Activated CD4-positive, alpha-beta T cell treated with anti-CD3 and anti-CD28 coated beads, Interleukin-2, amount 50 U/mL, for 1 hour (primary cell): ENCODE data around the gene SBK3.
"Not testable (repeated sequence)": the region's sequence is repeated elsewhere in the genome, so short reads cannot be mapped to it uniquely, and the experiment has no call there.

Experiments used
- DNase-seq: peaks from one replicate; pipeline ENCODE4 v3.0.0-alpha.2; 2020

The SBK3 gene

GRCh38 chr19:55573929-55574328, 28.6 kb upstream of the SBK3 start:
- not testable (repeated sequence) for DNase-seq

- not testable (repeated sequence) for DNase-seq
Measured at GRCh38 chr19:55569477-55569876, 24.1 kb upstream of the SBK3 start.

GRCh38 chr19:55567708-55568328, 22.5 kb upstream of the SBK3 start:
- DNase-seq: no peak

GRCh38 chr19:55566823-55567222, 21.5 kb upstream of the SBK3 start:
- DNase-seq: no peak

GRCh38 chr19:55563261-55563690, 17.9 kb upstream of the SBK3 start:
- DNase-seq: no peak

GRCh38 chr19:55559684-55560083, 14.3 kb upstream of the SBK3 start:
- DNase-seq: no peak

GRCh38 chr19:55554741-55555152, 9.4 kb upstream of the SBK3 start:
- no peak for DNase-seq

- DNase-seq: no peak
Measured at GRCh38 chr19:55554302-55554701, 9.0 kb upstream of the SBK3 start.

- DNase-seq: no peak
Measured at GRCh38 chr19:55553217-55554182, 8.2 kb upstream of the SBK3 start.

GRCh38 chr19:55552620-55553019, 7.3 kb upstream of the SBK3 start:
- no peak for DNase-seq

- no peak for DNase-seq
Measured at GRCh38 chr19:55552206-55552605, 6.9 kb upstream of the SBK3 start.

- DNase-seq: no peak
Measured at GRCh38 chr19:55550321-55550650, 4.9 kb upstream of the SBK3 start.

GRCh38 chr19:55549500-55550320, 4.4 kb upstream of the SBK3 start:
- DNase-seq: no peak

- no peak for DNase-seq
Measured at GRCh38 chr19:55546822-55547614, 1.7 kb upstream of the SBK3 start.

- no peak for DNase-seq
Measured at GRCh38 chr19:55546011-55546410, 668 bp upstream of the SBK3 start.

- DNase-seq: no peak
Measured at GRCh38 chr19:55544776-55545439, 435 bp downstream of the SBK3 start.

GRCh38 chr19:55544014-55544413, 1.3 kb downstream of the SBK3 start:
- DNase-seq: no peak

GRCh38 chr19:55543567-55543966, 1.8 kb downstream of the SBK3 start:
- no peak for DNase-seq

- DNase-seq: no peak
Measured at GRCh38 chr19:55542292-55542855, 3.0 kb downstream of the SBK3 start.

- no peak for DNase-seq
Measured at GRCh38 chr19:55541091-55541490, 4.3 kb downstream of the SBK3 start.

GRCh38 chr19:55540619-55541018, 4.7 kb downstream of the SBK3 start:
- no peak for DNase-seq
